GM19193 (cell line): ENCODE data around the gene TBC1D25.

ENCODE experiments used
- POLR2A ChIP-seq: IDR thresholded peaks from 4 replicates; pipeline ENCODE4 v1.6.1; 2011; ENCODE audit not compliant: insufficient read depth, insufficient read length; ENCODE audit errors: extremely low read depth

The TBC1D25 gene, protein sequence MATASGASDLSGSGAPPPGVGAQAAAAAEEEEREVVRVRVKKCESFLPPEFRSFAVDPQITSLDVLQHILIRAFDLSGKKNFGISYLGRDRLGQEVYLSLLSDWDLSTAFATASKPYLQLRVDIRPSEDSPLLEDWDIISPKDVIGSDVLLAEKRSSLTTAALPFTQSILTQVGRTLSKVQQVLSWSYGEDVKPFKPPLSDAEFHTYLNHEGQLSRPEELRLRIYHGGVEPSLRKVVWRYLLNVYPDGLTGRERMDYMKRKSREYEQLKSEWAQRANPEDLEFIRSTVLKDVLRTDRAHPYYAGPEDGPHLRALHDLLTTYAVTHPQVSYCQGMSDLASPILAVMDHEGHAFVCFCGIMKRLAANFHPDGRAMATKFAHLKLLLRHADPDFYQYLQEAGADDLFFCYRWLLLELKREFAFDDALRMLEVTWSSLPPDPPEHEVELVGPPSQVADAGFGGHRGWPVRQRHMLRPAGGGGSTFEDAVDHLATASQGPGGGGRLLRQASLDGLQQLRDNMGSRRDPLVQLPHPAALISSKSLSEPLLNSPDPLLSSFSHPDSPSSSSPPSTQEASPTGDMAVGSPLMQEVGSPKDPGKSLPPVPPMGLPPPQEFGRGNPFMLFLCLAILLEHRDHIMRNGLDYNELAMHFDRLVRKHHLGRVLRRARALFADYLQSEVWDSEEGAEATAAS

DNA sequence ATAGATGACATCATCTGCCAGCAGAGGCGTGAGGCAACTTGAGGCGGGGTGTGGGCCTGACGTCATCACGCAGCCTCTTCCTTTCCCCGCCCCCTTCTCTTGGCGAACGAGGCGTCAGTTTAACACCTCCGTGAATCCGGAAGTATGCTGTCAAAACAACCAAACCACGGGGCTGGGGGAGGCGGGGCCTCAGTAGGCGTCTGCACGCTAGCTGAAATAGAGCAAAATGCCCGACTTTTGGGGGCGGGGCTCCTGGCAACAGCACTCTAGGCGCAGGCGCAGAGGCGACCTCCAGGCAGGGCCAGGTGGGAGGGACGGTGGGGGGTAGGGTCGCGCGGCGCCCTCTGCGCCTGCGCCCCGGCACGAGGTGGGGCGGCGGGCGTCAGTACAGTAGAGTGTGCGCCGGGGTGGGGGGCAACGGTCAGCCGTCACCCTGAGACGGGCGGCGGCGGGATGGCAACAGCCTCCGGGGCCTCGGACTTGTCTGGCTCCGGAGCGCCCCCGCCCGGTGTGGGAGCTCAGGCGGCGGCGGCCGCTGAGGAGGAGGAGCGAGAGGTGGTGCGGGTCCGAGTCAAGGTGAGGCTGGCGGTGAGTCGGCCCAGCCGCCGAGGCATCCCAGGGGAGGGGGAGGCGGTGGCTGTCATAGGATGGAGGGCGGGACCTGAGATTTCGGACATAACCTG lies at the start of gene TBC1D25:
Gene TBC1D25, plus strand, starts transcription at position 370 of the 683 bp plus-strand sequence. Its CDS starts 84 bp downstream, at position 454.
- TF ChIP-seq POLR2A, result peak; percentile 42

DNA sequence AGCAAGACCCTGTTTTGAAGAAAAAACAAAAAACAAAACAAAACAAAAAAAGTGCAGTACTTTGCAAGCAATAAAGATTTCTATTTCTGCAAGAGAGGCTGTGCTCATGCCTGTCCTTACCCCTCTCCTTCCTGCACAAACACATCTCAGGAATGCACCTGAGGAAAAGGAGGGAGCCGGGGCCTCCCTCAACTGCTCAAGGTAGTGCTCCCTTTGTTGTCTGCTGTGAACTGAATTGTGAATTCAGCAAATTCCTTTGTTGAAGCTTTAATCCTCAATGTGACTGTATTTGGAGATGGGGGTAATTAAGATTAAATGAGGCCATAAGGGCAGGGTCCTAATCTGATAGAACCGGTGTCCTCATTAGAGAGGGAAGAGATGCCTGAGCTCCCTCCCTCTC lies 49.6 kb upstream of the TBC1D25 start:
- no peak for TF ChIP-seq POLR2A

DNA sequence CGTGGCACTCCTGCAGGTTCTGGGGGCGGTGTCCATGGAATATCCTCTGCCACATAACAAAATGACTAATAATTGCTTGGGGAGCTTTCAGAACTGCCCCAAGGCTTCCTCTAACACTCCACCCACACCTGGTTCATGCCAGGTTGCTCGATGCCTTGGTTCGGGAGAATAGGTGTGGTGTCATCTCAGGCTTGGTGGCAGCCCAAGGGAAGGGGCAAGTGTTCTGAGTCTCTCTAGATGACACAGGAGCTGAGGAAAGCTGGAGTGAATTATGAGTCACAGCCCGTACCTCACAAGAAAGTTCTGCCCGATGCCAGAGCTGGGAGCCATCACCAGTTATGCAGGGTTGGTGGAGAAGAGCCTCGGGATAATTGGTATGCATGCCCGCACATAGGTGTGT lies 48.9 kb upstream of the TBC1D25 start:
- TF ChIP-seq POLR2A, result no peak

DNA sequence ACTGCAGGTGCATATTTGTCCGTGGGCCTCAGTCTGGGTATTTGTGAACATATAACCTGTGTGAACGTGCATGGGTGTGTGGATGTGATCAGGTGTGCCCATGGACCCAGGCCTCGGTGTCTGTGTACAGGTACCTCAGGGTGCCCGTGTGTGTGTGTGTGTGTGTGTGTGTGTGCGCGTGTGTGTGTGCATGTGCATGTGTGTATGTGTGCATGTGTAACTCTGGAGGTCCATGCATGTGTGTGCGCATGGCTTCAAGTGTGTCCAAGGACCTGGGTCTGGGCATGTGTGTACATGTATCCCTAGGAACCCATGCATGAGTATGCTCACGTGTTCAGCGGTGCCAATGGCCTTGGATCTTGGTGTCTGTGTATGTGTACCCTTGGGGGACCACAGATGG lies 47.7 kb upstream of the TBC1D25 start:
- TF ChIP-seq POLR2A, result no peak

DNA sequence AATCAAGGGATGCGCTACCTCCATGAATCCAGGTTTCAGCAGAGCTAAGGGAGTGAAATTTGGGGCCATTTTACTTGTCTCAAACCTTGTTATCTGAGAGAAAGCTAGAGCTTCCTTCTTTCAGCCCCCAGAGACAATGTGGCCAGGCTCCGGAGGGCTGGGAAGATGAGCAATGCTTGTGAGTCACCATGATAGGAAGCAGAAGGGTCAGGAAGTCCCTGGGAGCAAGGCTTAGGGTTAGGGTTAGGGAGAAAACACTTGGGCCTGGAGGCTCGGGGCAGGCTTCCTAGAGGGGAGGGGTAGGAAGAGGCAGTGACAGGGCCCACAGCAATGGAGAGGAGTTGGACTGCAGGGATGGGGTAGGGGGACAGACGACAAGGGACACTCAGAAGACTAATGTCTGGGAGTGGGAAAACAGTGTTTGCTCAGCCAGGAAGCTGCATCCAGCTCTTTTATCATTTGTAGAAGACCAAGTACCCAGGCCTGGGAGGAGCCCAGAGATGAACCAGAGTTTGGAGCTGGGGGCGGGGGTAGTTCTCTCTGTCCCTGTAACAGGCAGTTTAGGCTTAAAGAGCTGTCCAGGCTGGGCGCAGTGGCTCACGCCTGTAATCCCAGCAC lies 47.1 kb upstream of the TBC1D25 start:
- no peak for TF ChIP-seq POLR2A

DNA sequence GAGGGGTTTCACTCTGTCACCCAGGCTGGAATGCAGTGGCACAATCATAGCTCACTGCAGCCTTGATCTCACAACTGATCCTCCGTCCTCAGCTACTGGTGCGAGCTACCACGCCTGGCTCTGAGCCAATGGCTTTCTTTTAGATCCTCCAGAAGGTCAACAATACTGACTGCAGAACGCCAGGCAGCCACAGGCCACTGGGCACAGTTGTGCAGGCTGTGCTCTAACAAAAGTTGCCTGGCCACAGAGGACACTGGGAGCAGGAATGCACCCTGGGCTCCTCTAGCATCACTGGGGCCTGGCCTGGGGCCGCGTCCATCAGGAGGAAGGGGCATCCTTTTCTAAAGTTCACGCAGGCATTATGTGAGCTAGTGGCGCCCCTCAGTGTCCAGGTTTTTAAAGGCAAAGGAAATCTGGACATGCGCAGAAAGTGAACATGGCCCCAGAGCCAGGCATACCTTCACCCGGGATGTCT lies 45.6 kb upstream of the TBC1D25 start:
- TF ChIP-seq POLR2A, result no peak

DNA sequence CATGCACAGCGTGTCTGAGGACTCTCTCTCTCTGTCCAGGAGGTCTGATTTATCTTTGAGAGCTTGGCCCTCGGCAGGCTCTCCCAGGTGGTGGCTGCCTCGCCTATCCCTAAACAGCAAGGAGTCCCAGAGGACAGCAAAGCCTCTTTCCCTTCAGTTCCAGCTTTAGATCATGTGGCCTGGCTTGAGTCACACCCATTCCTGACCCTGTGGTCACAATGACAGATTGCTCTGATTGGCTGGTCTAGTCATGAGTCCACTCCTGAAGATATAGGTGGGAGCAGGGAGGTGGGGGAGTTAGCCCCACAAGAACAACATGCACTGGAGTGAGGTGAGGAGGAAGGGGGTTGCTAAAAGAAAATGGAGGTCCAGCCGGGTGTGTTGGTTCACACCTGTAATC lies 42.9 kb upstream of the TBC1D25 start:
- TF ChIP-seq POLR2A, result no peak

DNA sequence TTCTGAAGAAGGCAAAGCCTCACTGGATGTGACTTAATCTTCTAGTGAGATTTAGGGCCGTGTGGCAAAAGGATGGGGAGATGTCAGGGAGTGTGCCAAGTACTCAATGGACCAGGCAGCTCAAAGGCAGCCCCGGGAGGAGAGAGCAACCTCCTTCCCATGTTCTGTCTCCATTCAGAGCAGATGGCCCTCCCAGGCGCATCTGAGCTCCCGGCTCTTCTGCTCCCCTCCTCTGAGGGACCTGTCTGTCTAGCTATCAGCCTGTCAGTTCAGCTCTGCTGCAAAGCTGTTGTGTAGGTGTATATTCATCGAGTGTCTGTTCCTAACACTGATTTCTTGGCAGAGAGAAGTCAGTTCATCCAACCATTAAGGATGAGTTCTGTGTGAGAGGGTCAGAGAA lies 41.6 kb upstream of the TBC1D25 start:
- TF ChIP-seq POLR2A, result no peak

DNA sequence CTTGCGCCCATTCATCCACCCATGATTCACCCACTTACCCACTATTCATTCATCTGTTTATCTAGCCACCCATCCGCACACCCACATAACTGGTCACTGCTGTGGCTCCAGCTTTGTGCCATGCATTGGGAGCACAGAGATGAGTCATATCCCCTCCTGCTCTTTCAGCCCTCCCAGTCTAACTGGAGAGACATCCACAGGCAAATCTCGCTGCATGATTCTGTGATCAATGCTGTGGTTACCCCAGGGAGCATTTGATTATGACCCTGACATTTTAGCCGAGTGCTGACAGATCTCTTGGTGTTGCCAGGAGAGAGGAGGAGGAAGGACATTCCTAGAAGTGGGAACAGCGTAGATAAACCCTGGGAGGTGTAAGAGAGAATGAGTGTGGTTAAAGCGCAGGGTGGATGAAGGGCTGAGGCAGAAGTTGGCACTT lies 41.1 kb upstream of the TBC1D25 start:
- TF ChIP-seq POLR2A, result no peak

DNA sequence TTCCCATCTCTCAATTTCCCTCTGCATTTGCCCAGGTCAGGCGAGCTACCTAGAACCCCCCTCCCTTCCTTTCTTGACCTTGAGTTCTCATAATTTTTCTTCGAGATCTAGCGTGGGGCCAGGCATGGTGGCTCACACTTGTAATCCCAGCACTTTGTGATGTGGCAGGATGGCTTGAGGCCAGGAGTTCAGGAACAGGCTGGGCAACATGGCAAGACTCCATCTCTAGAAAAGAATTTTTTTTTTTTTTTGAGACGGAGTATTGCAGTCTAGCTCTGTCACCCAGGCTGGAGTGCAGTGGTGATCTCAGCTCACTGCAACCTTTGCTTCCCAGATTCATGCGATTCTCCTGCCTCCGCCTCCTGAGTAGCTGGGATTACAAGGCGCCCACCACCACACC lies 35.3 kb upstream of the TBC1D25 start:
- no peak for TF ChIP-seq POLR2A

DNA sequence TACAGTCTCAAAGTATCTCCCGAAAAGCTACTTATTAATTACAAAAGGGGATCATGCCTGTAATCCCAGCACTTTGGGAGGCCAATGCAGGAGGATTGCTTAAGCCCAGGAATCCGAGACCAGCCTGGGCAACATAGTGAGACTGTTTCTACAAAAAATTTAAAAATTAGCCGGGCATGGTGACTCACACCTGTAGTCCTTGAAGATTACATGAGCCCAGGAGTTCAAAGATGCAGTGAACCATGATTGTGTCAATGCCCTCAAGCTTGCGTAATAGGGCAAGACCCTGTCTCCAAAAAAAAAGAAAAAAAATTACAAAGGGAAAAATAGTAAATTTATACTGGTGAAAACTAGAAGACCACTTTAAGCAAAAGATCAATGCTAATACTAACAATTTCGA lies 34.0 kb upstream of the TBC1D25 start:
- TF ChIP-seq POLR2A, result no peak

DNA sequence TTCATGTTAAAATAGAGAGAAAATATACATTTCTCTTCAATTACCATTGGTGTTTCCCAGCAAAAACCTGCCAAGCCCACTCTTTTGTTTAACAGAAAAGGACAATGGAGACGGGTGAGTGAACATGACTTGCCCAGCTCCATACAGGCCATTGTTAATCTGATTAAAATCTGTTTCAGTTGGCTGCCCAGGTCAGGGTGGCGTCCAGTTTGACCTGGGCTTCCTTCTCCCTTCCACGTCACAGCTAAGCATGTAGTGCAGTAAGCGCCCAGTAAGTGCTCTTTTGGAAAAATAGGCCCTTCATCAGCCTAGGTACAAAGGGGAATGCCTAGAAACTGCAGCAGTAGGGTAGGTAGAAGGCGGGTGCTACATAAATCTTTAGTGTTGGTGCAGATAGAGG lies 32.3 kb upstream of the TBC1D25 start:
- no peak for TF ChIP-seq POLR2A

DNA sequence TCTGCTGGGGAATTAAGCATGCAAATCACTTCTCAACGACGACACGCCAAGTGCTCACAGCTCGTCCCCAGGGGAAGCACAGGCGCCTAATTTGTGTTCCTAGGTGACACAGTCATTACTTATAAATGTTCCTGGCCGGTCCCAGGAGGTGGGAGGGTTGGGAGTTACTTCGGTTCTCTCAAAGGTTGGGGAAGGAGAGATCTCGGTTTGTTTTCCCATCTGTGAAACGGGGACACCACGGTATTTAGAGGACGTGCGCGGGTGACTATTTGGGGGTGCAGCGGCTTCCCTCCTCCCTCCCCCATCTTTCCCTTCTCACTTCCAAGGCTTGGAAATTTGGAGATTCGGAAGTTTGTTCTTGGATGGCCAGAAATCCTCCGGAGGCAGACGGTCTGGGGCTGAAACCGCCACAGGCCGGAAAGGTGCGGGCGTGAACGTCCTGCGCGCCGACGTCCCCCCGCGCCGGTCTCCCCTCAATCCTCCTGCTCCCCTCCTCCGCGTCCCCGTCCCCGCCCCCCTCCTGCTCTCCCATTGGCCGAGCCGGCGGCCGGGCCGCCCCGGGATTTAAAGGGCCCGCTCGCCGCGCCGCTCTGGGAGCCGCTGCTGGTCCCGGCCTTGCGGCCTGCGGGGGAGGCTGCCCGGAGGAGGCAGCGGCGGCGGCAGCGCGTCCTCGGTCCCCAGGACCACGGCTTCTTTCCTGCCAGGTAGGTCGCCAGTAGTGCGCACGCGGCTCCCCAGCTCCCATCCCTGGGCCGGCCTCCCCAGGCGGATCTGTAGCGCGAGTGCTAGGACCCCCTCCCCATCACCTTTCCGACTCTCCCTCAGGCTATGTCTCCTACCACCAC lies 30.9 kb upstream of the TBC1D25 start, which contains the start of gene PORCN:
Gene PORCN, plus strand, starts transcription at position 593 of the 845 bp plus-strand sequence. CDS start 829 bp downstream, outside the sequence.
- peak; percentile 67 for TF ChIP-seq POLR2A

DNA sequence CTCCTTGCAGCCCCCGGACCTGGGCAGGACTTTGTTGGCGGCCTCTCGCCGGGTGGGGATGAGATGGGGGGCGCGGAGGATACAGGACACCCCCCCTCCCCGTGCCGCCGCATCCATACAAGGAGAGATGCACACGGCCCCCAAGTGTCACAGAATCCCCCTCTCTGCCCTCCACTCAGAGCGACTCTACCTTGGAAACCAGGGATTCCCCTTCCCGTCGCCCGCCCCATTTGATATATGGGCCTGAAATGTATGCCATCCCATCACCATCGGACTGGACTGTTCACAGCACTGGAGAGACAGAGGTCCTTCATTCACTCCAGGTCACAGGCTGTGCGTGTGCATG lies 30.3 kb upstream of the TBC1D25 start:
- TF ChIP-seq POLR2A, result no peak
